ENCODE results near the gene CACHD1. TPM values are rescaled to one million over a fixed set of nuclear protein-coding genes. Genes with fewer than 3 reads are reported as not detected.

Gene CACHD1
- total and polyA plus RNA-seq, 2 of the 4 experiments (the other 2 are of a cell fraction): 2.9 to 5.9 TPM

- H2AK5ac ChIP-seq (ENCODE audit: low read depth, low read length): no peak overlapping the region
- no peaks in the 10 kb centered on the region for H3K79me1 ChIP-seq (ENCODE audit: low read depth in 1 of 2, low read length in 2 of 2)
- BruUV-seq (replicated peaks): no TSS peak
- dilution Hi-C loops (cut with HindIII; ENCODE audit: low sequenced_read_pairs, unreplicated experiment): no loop called here
- ChIA-PET CTCF (interaction anchor here (0.5 to 0.9 kb wide), 2 partner anchors 30 to 513 kb away, joined by 3 read pairs; no protein-coding TSS in a partner anchor), POLR2A (ENCODE audit: unreplicated experiment) (no interaction called here)
- H3K23ac ChIP-seq (ENCODE audit: low read depth, low read length): no peak overlapping the region
- H2BK5ac ChIP-seq (ENCODE audit: low read depth, low read length, poor library complexity, severe bottlenecking): no peak overlapping the region
- WGBS, 2 experiments (ENCODE audit: extremely low coverage in 2 of 2, insufficient read length in 1 of 2): no CpG with 5 or more reads among the region's 4 CpGs
- no peak for ATAC-seq (ENCODE audit: low read depth)
- no peak for TF ChIP-seq RFX5 (IDR thresholded peaks at IDR 0.05; ENCODE audit: low read depth, low read length)
- TF ChIP-seq ELK1 (IDR thresholded peaks at IDR 0.05; ENCODE audit: borderline replicate concordance, low read depth, low read length): no peak
- TF ChIP-seq BHLHE40 (IDR thresholded peaks at IDR 0.05; ENCODE audit: low read depth, low read length): no peak
- TF ChIP-seq CTCF (conservative IDR thresholded peaks at IDR 0.05; ENCODE audit: low read depth, low read length): no peak
- TF ChIP-seq MAFK (IDR thresholded peaks at IDR 0.05; ENCODE audit: low read depth, low read length): no peak
- TF ChIP-seq RAD21 (IDR thresholded peaks at IDR 0.05; ENCODE audit: low read length): no peak
- no peak for TF ChIP-seq NFE2L2 (IDR thresholded peaks at IDR 0.05; ENCODE audit: low read depth, low read length)
- no peak for TF ChIP-seq MXI1 (IDR thresholded peaks at IDR 0.05; ENCODE audit: borderline replicate concordance, low read depth, low read length)
- no peak overlapping the region for H2BK20ac ChIP-seq (ENCODE audit: low read depth, low read length)
- H4K91ac ChIP-seq (ENCODE audit: insufficient read depth, low read depth, low read length): no peak overlapping the region
- no peaks in the 10 kb centered on the region for H3K4me1 ChIP-seq (ENCODE audit: control insufficient read depth, insufficient read depth, low read length)
- intact Hi-C loops (cut with micrococcal nuclease): no loop called here
- in situ Hi-C loops (cut with MboI; ENCODE audit: low sequenced_read_pairs): no loop called here
- H3K4me3 ChIP-seq (ENCODE audit: insufficient read depth, low read depth, low read length): no peak overlapping the region
- H3K18ac ChIP-seq (ENCODE audit: low read depth, low read length): no peak overlapping the region
- H4K20me1 ChIP-seq (ENCODE audit: insufficient read depth, low read length): no peaks in the 10 kb centered on the region
- H4K8ac ChIP-seq (ENCODE audit: low read depth in 2 of 2, low read length in 2 of 2): no peak overlapping the region
- H3K56ac ChIP-seq (ENCODE audit: extremely low read depth, insufficient read depth, low read length): no peak overlapping the region
- H3K9me1 ChIP-seq (ENCODE audit: insufficient read depth, low read length): 0 out of 2 replicates have a peak, but pooled peaks cover 3% of the 10 kb centered on the region
- no peak overlapping the region for H4K5ac ChIP-seq (ENCODE audit: low read depth, low read length)
- no peak overlapping the region for H2BK120ac ChIP-seq (ENCODE audit: low read depth, low read length)
- H3K9me3 ChIP-seq (ENCODE audit: control insufficient read depth, insufficient read depth, low read length): no peaks in the 10 kb centered on the region
- no peak overlapping the region for H3K14ac ChIP-seq (replicated peaks; ENCODE audit: low read depth, low read length)
- H3K9ac ChIP-seq (ENCODE audit: low read depth, low read length): no peak overlapping the region
- no peak for DNase-seq
- no peaks in the 10 kb centered on the region for H3K27me3 ChIP-seq (ENCODE audit: control insufficient read depth, insufficient read depth, low read length)
- H3K27ac ChIP-seq (ENCODE audit: insufficient read depth, low read length): no peak overlapping the region
- no peak overlapping the region for H2BK15ac ChIP-seq (ENCODE audit: low read depth, low read length)
- H3K4ac ChIP-seq (ENCODE audit: low read depth, low read length): no peak overlapping the region
- H3K36me3 ChIP-seq (ENCODE audit: control insufficient read depth, insufficient read depth, low read length): no peaks in the 10 kb centered on the region
- H2AFZ ChIP-seq (replicated peaks; ENCODE audit: low read length, poor library complexity): no peak overlapping the region
- H3K4me2 ChIP-seq (ENCODE audit: low read depth, low read length): no peak overlapping the region
- H2AK9ac ChIP-seq (replicated peaks; ENCODE audit: low read depth, low read length, poor library complexity): no peak overlapping the region
These were observed 83.4 kb downstream of the CACHD1 start for GRCh38 chr1:64553285-64553684.
